Measurements from ENCODE around the gene LY6G5C. TPM values are rescaled to one million over a fixed set of nuclear protein-coding genes. Genes with fewer than 3 reads are reported as not detected.

LY6G5C gene
- total RNA-seq, 1 donor from 2014 or later: 4.9 TPM

DNA sequence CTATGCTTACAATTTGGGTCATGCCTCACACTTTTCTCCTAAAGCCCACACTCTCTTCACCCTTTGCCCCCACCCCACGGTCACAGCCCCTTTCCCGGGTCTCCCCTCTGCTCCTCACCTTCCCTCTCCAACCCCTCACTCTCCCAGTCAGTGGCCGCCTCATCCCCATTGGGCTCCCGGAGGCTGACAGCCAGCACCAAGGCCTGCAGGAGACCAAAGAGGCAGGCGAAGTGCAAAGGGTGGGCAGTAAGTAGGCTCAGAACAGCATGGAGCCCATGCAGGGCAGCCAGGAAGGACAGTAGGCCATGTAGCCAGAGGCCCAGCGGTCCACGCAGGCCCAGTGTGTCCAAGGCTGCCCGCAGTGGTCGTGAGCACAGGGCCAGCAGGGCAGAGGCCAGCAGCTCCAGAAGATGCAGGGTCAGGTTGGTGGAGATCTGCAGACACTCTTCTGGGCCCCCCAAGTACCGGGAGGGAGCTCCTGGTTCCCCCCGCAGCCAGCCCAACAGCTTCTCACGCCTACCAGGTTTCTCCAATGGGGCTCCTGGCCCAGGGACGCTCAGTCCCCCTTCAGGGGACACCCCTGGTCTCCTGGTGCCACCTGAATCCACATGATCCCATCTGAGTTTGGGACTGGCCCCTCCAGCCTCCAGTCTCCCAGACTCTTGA, 21.8 kb downstream of the LY6G5C start:
- intact Hi-C loops (cut with micrococcal nuclease): no loop called here
- Mint-ChIP-seq H3K9me3 (no peaks in the 10 kb centered on the region), H3K36me3 (ENCODE audit: low read depth) (peaks cover 60% of the 10 kb centered on the region), H3K27ac (peak overlapping the region; percentile 84), H3K4me1 (peaks cover 66% of the 10 kb centered on the region), H3K4me3 (peak overlapping the region; percentile 97), H3K27me3 (no peaks in the 10 kb centered on the region)
- DNase-seq: no peak

DNA sequence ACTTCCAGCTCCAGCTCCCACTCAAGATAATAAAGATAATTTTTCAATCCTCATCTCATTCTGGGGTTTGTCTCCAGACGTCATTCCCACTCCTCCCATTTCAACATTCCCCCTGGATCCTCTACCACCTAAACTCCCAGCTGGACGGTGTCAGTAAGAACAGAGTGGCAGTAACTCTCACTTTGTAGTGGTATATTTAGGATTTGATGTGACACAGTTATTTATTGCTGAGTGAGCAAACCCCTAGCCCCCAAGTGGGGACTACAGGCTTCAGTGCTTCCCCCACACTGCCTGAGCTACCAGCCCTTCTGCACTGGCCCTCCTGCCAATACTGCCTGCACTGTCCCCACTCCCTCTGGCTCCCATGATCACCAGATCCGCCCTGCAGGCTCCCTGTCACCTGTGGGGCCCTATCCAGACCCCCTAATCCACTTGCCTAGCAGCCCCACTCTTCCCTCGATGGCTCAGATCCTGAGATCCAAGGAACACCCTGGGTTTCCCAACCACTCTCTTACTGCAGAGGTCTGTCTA, 22.6 kb downstream of the LY6G5C start:
- intact Hi-C loops (cut with micrococcal nuclease): no loop called here
- H3K4me1 Mint-ChIP-seq: peaks cover 61% of the 10 kb centered on the region
- H3K27me3 Mint-ChIP-seq: no peaks in the 10 kb centered on the region
- DNase-seq: no peak
- peak overlapping the region; percentile 77 for H3K27ac Mint-ChIP-seq
- peak overlapping the region; percentile 97 for H3K4me3 Mint-ChIP-seq
- no peaks in the 10 kb centered on the region for H3K9me3 Mint-ChIP-seq
- H3K36me3 Mint-ChIP-seq (ENCODE audit: low read depth): peaks cover 51% of the 10 kb centered on the region

DNA sequence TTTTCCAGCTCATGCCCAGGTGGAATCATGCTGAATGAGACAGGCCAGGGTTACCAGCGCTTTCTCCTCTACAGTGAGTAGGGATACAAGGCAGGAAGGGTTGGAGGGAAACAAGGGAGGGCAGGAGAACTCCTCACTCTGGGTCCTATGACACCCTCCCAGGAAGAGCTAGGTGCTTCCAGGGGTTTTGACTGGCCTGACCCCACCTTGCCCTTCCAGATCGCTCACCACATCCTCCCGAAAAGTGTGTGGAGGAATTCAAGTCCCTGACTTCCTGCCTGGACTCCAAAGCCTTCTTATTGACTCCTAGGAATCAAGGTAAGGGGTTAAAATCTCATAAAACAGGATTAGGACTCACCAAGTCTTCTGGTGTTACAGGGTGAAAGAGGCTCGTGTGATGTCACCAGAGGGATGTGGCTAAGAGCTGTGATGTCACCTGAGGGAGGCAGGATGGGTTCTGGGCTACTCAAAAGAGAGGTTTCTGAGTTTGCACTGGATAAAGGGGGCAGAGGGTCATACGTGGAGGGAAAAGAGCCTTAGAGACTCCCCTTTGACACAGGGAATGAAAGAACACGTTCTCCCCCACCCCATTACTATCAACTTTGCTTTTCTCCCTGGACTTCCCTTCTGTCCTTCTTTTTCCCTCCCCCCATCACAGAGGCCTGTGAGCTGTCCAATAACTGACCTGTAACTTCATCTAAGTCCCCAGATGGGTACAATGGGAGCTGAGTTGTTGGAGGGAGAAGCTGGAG, 23.3 kb downstream of the LY6G5C start:
- DNase-seq: peak; percentile 82
- H3K4me3 Mint-ChIP-seq: peak overlapping the region; percentile 36
- H3K36me3 Mint-ChIP-seq (ENCODE audit: low read depth): peaks cover 51% of the 10 kb centered on the region
- no peaks in the 10 kb centered on the region for H3K9me3 Mint-ChIP-seq
- H3K27me3 Mint-ChIP-seq: no peaks in the 10 kb centered on the region
- intact Hi-C loops (cut with micrococcal nuclease): no loop called here
- H3K27ac Mint-ChIP-seq: peak overlapping the region; percentile 52
- H3K4me1 Mint-ChIP-seq: peaks cover 64% of the 10 kb centered on the region

DNA sequence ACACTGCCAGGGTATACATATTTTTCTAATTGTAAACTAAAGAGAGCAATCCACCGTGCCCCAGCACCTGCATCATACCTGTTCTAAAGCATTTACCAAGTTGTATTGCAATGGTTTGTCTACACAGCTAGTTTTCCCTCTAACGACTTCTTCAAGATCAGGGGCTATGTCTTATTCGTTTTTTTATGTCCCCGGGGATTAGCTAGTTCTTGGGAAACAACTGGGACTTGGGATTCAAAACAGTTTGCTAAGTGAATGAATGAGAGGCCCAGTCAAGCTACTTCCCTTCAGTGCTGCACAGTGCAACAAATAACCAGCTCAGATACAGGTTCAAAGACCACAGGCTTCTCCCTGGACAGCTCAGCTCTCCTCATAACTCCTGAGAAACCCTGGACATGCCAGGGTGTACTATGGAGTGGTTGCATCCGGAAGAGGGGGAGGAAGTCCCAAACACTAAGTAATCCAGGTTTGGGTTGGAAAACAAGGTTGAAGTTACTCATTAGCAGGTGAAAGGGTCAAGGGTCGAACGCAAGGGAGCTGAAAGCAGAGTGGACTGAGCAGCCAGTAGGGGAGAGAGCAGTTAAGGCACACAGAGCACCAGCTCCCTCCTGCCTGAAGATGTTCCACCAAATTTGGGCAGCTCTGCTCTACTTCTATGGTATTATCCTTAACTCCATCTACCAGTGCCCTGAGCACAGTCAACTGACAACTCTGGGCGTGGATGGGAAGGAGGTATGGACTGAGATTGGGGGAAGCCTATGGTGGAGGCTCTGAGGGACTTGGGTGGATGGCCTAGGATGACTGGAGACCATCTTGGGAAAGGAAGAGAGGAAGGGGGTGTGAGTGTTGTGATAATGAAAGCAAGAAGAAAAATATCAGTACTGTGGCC, 25.3 kb downstream of the LY6G5C start, which contains the start of gene APOM:
Gene APOM, plus strand, starts transcription at position 546 of the 889 bp plus-strand sequence. Its CDS starts 73 bp downstream, at position 619.
- intact Hi-C loops (cut with micrococcal nuclease): no loop called here
- Mint-ChIP-seq H3K9me3 (no peaks in the 10 kb centered on the region), H3K4me3 (no peak within 1 kb of the TSS), H3K4me1 (peaks cover 65% of the 10 kb centered on the region), H3K27me3 (peaks cover 3% of the 10 kb centered on the region), H3K36me3 (ENCODE audit: low read depth) (peaks cover 51% of the 10 kb centered on the region), H3K27ac (peak within 1 kb of the TSS; percentile 14)
- no peak for DNase-seq

DNA sequence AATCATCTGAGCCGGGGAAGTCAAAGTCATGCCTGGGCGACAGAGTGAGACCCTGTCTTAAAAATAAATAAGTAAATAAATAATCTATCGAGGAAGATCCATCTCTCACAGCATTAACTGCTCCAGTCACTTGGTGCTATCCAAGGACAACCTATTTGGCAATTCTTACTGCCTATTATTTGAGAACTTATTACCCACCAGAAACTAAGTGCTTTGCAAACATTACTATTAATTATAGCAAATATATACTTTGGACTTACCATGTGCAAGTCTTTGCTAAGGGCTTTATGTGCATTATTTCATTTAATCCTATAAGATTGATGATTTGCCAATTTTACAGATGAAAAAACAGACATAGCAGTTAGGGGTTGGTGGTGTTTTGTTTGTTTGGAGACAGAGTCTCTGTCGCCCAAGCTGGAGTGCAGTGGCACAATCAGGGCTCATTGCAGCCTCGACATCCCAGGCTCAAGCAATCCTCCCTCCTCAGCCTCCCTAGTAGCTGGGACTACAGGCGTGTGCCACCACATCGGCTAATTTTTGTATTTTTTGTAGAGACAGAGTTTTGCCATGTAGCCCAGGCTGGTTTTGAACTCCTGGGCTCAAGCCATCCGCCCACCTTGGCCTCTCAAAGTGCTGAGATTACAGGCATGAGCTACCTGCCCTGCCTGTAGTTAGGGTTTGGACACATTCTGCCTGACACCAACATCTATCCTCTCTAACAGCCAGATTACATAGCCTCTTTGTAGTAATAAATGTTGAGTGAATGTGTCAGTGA, 26.1 kb downstream of the LY6G5C start:
- no peak for DNase-seq
- Mint-ChIP-seq H3K36me3 (ENCODE audit: low read depth) (peaks cover 48% of the 10 kb centered on the region), H3K27ac (no peak overlapping the region), H3K27me3 (peaks cover 3% of the 10 kb centered on the region), H3K4me3 (no peak overlapping the region), H3K9me3 (no peaks in the 10 kb centered on the region), H3K4me1 (peaks cover 65% of the 10 kb centered on the region)
- intact Hi-C loops (cut with micrococcal nuclease): no loop called here

DNA sequence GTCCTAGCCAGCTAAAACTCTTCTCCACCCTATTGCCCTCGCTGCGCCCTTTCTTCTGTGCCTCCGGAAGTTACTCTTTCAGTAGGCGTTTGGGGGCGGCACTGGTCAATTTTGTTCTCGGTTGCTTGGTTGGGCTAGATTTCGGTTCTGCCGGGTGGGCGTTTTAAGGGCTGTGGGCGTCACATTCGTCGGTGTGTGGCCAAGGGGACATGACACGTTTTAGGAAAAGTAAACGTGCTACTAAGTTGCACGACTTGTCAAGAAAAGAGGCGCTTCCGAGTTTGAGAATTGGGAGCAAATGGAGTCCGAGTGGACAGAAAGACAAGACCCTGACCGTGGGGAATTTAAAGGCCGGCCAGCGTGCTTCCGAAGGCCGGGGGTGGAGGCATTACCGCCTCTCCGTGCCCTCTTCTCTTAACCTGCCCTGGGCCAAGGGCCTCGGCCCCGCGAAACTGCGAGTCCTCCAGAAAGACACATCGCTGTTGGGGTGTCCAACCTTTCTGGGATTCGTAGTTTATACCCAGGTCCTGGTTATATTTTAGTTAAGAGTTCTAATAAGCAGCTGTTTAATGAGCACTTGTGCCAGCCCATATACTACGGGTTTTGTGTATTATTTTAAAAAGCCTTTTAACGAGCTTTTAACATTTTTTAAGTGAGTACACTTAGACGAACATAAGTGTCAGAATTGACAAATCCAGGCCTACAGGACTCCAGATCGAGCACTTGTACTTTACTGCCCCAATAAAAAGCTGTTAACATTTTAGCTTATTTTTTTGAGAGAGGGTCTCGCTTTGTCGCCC, 27.7 kb downstream of the LY6G5C start:
- peak overlapping the region; percentile 100 for H3K27ac Mint-ChIP-seq
- peaks cover 3% of the 10 kb centered on the region for H3K27me3 Mint-ChIP-seq
- H3K4me3 Mint-ChIP-seq: peak overlapping the region; percentile 94
- H3K9me3 Mint-ChIP-seq: no peaks in the 10 kb centered on the region
- intact Hi-C loops (cut with micrococcal nuclease): loop anchor here (1.0 to 2.0 kb wide), 7 partner anchors 7 to 1548 kb away; partner anchors contain the start of genes C6orf47, DDX39B, NFKBIL1 and PRRC2A
- no peak for DNase-seq
- H3K4me1 Mint-ChIP-seq: peaks cover 58% of the 10 kb centered on the region
- H3K36me3 Mint-ChIP-seq (ENCODE audit: low read depth): peaks cover 53% of the 10 kb centered on the region

DNA sequence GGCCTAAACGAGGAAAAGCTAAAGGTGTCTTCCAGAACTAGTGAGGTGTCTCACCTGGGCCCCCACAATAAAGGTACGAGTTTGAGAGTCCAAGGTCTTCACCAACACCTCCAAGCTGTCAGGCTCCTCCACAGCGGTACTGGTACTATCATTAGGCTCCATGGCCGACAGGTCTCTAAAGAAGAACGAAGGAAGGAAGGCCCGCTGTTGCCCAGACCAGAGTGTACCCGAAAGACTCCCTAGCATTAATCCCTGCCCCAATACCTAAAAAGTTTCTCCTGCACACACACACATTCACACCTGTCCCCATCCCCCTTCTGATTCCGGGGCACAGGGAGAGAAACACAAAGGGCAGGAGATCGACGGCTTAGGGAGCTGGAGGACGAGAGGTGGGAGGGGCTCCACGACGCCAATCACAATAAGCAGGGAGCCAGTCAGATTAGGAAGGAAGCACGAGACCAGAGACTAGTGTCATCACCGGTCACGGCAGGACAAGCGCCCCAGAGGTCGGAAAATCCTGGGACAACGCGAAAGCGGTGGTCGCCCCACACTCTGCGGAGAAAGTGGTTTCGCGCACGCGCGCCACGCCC, 29.2 kb downstream of the LY6G5C start:
- no peak for DNase-seq
- Mint-ChIP-seq H3K27me3 (peaks cover 3% of the 10 kb centered on the region), H3K9me3 (no peaks in the 10 kb centered on the region), H3K27ac (peak overlapping the region; percentile 100), H3K36me3 (ENCODE audit: low read depth) (peaks cover 56% of the 10 kb centered on the region), H3K4me1 (peaks cover 48% of the 10 kb centered on the region), H3K4me3 (peak overlapping the region; percentile 94)
- intact Hi-C loops (cut with micrococcal nuclease): loop anchor here (1.0 to 2.0 kb wide), 7 partner anchors 9 to 1549 kb away; partner anchors contain the start of genes C6orf47, DDX39B, NFKBIL1 and PRRC2A

DNA sequence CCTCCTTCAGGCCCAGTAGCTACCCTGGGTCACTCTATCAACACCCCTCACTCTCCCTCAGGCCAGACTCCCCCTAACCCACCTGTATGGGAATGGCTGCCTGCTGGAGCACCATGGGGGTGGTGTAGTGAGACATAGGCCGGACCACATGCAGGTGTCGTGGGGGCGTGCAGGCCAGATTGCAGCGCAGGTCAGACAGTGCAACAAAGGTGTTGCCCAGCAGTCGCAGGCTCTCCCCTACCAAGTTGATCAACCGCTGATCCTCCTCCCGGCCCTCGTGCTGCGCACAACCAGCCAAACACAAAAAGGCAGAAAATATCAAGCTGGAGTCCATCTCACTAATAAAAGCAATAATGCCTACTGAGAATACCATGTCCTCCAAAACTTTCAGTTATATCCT, 35.5 kb downstream of the LY6G5C start:
- H3K4me1 Mint-ChIP-seq: peaks cover 14% of the 10 kb centered on the region
- intact Hi-C loops (cut with micrococcal nuclease): no loop called here
- no peak overlapping the region for H3K4me3 Mint-ChIP-seq
- peaks cover 73% of the 10 kb centered on the region for H3K36me3 Mint-ChIP-seq (ENCODE audit: low read depth)
- DNase-seq: no peak
- no peaks in the 10 kb centered on the region for H3K9me3 Mint-ChIP-seq
- no peaks in the 10 kb centered on the region for H3K27me3 Mint-ChIP-seq
- no peak overlapping the region for H3K27ac Mint-ChIP-seq

DNA sequence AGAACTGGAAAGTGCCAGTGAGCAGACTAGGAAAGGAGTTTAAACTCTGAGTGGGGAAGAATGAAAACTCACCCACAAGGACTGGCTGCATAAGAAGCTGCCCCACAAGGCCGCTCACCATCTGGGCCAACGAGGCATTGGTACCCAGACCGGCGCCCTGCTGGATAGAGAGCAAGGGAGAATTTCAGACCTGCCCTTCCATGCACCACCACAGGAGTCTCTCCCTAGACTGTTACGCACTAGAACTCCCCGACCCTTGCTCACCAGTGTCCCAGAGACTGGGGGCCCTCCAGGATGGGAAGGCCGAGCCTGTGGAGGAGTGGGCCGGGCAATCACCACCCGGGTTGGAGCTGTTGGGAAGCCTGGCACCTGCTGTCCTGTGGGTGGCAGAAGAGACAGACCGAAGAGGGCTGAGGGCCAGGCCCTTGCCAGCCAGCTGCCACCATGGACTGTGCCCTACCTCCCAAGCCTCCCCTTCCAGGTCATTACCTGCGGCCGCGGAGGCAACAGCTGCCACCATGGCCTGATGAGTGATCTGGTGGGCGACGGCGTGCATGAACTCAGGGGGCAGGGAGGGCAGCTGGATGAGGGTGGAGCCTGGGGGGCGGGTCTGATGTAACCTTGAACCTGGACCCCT, 36.9 kb downstream of the LY6G5C start:
- no peak overlapping the region for H3K4me3 Mint-ChIP-seq
- H3K9me3 Mint-ChIP-seq: no peaks in the 10 kb centered on the region
- intact Hi-C loops (cut with micrococcal nuclease): no loop called here
- no peak for DNase-seq
- no peak overlapping the region for H3K27ac Mint-ChIP-seq
- peaks cover 72% of the 10 kb centered on the region for H3K36me3 Mint-ChIP-seq (ENCODE audit: low read depth)
- H3K4me1 Mint-ChIP-seq: peaks cover 10% of the 10 kb centered on the region
- H3K27me3 Mint-ChIP-seq: no peaks in the 10 kb centered on the region

DNA sequence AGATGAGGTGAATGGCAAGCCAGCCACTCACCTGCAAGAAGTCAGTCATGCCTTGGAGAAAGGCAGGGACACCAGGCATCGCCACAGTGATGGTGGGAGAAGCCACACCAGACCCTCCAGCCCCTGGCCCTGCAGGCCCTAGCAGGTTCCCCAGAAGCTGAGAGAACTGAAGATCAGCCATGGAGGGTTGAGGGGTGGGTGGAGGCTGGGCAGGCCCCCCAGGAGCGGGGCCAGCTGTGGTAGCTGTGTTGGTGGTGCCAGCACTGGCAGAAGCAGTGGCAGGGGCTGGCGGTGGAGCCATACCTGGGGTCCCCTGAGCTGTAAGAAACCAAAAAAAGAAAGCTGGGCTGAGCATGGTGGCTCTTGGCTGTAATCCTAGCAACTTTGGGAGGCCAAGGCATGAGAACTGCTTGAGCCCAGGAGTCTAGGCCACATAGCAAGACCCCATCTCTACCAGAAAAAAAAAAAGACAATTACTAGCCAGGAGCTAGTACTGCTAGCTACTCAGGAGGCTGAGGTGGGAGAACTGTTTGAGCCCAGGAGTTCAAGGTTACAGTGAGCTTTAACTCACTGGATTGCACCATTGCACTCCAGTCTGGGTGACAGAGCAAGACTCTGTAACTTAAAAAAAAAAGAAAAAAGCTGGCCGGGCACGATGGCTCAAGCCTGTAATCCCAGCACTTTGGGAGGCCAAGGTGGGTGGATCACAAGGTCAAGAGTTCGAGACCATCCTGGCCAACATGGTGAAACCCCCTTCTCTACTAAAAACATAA, 37.9 kb downstream of the LY6G5C start:
- Mint-ChIP-seq H3K27me3 (no peaks in the 10 kb centered on the region), H3K9me3 (no peaks in the 10 kb centered on the region), H3K4me1 (peaks cover 8% of the 10 kb centered on the region), H3K4me3 (no peak overlapping the region), H3K27ac (no peak overlapping the region), H3K36me3 (ENCODE audit: low read depth) (peaks cover 70% of the 10 kb centered on the region)
- no peak for DNase-seq
- intact Hi-C loops (cut with micrococcal nuclease): no loop called here

DNA sequence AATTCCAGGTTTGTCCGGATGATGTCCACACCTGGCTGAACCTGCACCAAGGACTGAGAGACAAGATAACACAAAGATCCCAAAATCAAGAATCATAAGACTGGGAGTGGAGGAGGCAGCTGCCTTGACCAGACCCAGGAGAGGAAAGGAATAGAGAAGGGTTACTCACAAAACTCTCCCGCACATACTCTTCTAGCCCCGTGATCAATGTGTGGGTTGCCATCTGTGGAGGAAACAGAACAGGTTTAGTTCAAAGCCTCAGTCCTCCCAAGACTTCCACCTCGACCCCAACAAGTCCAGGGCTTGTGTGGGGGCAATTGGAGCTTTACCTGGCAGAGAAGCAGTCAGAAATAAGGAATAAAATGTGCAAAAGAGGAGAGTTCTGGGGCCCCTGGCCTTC, 39.5 kb downstream of the LY6G5C start:
- Mint-ChIP-seq H3K4me3 (no peak overlapping the region), H3K4me1 (peaks cover 8% of the 10 kb centered on the region), H3K27ac (no peak overlapping the region), H3K9me3 (no peaks in the 10 kb centered on the region), H3K36me3 (ENCODE audit: low read depth) (peaks cover 73% of the 10 kb centered on the region), H3K27me3 (no peaks in the 10 kb centered on the region)
- intact Hi-C loops (cut with micrococcal nuclease): no loop called here
- DNase-seq: no peak

Measured in activated CD4-positive, alpha-beta T cell treated with anti-CD3 and anti-CD28 coated beads, Interleukin-2, amount 10 ng/mL, durations not matched to agents 24 days and 14 days (primary cell).